ENCODE measurements around the gene CDC42. TPM values are rescaled to one million over a fixed set of nuclear protein-coding genes. Genes with fewer than 3 reads are reported as not detected.

CDC42 gene
- total and polyA plus RNA-seq, 9 of the 15 experiments (the other 6 are each of a cell fraction or from before 2014, with no cell fraction given) = 186 to 398 (median 325) TPM

- TF ChIP-seq, protein P1, sequence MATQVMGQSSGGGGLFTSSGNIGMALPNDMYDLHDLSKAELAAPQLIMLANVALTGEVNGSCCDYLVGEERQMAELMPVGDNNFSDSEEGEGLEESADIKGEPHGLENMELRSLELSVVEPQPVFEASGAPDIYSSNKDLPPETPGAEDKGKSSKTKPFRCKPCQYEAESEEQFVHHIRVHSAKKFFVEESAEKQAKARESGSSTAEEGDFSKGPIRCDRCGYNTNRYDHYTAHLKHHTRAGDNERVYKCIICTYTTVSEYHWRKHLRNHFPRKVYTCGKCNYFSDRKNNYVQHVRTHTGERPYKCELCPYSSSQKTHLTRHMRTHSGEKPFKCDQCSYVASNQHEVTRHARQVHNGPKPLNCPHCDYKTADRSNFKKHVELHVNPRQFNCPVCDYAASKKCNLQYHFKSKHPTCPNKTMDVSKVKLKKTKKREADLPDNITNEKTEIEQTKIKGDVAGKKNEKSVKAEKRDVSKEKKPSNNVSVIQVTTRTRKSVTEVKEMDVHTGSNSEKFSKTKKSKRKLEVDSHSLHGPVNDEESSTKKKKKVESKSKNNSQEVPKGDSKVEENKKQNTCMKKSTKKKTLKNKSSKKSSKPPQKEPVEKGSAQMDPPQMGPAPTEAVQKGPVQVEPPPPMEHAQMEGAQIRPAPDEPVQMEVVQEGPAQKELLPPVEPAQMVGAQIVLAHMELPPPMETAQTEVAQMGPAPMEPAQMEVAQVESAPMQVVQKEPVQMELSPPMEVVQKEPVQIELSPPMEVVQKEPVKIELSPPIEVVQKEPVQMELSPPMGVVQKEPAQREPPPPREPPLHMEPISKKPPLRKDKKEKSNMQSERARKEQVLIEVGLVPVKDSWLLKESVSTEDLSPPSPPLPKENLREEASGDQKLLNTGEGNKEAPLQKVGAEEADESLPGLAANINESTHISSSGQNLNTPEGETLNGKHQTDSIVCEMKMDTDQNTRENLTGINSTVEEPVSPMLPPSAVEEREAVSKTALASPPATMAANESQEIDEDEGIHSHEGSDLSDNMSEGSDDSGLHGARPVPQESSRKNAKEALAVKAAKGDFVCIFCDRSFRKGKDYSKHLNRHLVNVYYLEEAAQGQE (IDR thresholded peaks at IDR 0.05; ENCODE audit: borderline replicate concordance) = no peak
- TF ChIP-seq, protein P1 (CRISPR knock-in tag; IDR thresholded peaks at IDR 0.05; ENCODE audit: low read depth) = no peak
- TF ChIP-seq SPI1 (IDR thresholded peaks at IDR 0.05; ENCODE audit: borderline replicate concordance, low read depth, low read length) (no peak), NFYB (IDR thresholded peaks at IDR 0.05; ENCODE audit: extremely low read depth, insufficient read length) (no peak), HDGF (IDR thresholded peaks at IDR 0.05) (no peak), ETV1 (tag; conservative IDR thresholded peaks at IDR 0.05; ENCODE audit: low read depth) (no peak), ZNF764 (CRISPR knock-in tag; IDR thresholded peaks at IDR 0.05; ENCODE audit: low read depth) (no peak), EHMT2 (IDR thresholded peaks at IDR 0.05) (no peak), ZFX (CRISPR knock-in tag; IDR thresholded peaks at IDR 0.05) (0 out of 2 replicates have a peak, but pooled peaks have one; percentile 21), POLR2H (tag; IDR thresholded peaks at IDR 0.05; ENCODE audit: low read depth) (no peak), CHD4 (IDR thresholded peaks at IDR 0.05; ENCODE audit: insufficient read depth, insufficient replicate concordance, low read depth, low read length, poor library complexity, severe bottlenecking) (no peak), SUPT5H (IDR thresholded peaks at IDR 0.05) (no peak), NRF1 (conservative IDR thresholded peaks at IDR 0.05 in 1 of 2, IDR thresholded peaks at IDR 0.05 in 1 of 2) (no peak), ZNF551 (CRISPR knock-in tag; IDR thresholded peaks at IDR 0.05) (no peak), BRD9 (IDR thresholded peaks at IDR 0.05; ENCODE audit: low read depth, partially characterized antibody) (no peak), OTX1 (CRISPR knock-in tag; IDR thresholded peaks at IDR 0.05) (no peak), CBX3 (IDR thresholded peaks at IDR 0.05; ENCODE audit: borderline replicate concordance in 1 of 2, low read length in 2 of 2) (peak in 1 of 2 experiments; percentile 74; a peak in 1 of 3 replicates)
- TF ChIP-seq, protein P2, sequence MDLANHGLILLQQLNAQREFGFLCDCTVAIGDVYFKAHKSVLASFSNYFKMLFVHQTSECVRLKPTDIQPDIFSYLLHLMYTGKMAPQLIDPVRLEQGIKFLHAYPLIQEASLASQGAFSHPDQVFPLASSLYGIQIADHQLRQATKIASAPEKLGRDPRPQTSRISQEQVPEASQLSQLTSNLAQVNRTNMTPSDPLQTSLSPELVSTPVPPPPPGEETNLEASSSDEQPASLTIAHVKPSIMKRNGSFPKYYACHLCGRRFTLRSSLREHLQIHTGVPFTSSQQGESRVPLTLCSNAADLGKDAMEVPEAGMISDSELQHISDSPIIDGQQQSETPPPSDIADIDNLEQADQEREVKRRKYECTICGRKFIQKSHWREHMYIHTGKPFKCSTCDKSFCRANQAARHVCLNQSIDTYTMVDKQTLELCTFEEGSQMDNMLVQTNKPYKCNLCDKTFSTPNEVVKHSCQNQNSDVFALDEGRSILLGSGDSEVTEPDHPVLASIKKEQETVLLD (IDR thresholded peaks at IDR 0.05) = no peak
- TF ChIP-seq, protein P3, sequence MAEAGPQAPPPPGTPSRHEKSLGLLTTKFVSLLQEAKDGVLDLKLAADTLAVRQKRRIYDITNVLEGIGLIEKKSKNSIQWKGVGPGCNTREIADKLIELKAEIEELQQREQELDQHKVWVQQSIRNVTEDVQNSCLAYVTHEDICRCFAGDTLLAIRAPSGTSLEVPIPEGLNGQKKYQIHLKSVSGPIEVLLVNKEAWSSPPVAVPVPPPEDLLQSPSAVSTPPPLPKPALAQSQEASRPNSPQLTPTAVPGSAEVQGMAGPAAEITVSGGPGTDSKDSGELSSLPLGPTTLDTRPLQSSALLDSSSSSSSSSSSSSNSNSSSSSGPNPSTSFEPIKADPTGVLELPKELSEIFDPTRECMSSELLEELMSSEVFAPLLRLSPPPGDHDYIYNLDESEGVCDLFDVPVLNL (CRISPR knock-in tag; IDR thresholded peaks at IDR 0.05; ENCODE audit: low read depth) = no peak
Measured at GRCh38 chr1:22045604-22046228, 6.8 kb upstream of the CDC42 start (continued).
